ENCODE data around the gene DUSP18. TPM values are rescaled to one million over a fixed set of nuclear protein-coding genes. Genes with fewer than 3 reads are reported as not detected.
"Not testable (repeated sequence)": the region's sequence is repeated elsewhere in the genome, so short reads cannot be mapped to it uniquely, and the experiment has no call there.

Gene DUSP18
- 6.6 and 7.0 TPM in 2 replicates for total RNA-seq (2014; rRNA removed; shearing (Covaris generic))
- polyA plus RNA-seq (2015; cell fraction: cytosol; rRNA removed): 9.5 and 14.4 TPM in 2 replicates
- polyA plus RNA-seq (2015; cell fraction: nucleus; rRNA removed): 12.5 and 16.6 TPM in 2 replicates

DNA sequence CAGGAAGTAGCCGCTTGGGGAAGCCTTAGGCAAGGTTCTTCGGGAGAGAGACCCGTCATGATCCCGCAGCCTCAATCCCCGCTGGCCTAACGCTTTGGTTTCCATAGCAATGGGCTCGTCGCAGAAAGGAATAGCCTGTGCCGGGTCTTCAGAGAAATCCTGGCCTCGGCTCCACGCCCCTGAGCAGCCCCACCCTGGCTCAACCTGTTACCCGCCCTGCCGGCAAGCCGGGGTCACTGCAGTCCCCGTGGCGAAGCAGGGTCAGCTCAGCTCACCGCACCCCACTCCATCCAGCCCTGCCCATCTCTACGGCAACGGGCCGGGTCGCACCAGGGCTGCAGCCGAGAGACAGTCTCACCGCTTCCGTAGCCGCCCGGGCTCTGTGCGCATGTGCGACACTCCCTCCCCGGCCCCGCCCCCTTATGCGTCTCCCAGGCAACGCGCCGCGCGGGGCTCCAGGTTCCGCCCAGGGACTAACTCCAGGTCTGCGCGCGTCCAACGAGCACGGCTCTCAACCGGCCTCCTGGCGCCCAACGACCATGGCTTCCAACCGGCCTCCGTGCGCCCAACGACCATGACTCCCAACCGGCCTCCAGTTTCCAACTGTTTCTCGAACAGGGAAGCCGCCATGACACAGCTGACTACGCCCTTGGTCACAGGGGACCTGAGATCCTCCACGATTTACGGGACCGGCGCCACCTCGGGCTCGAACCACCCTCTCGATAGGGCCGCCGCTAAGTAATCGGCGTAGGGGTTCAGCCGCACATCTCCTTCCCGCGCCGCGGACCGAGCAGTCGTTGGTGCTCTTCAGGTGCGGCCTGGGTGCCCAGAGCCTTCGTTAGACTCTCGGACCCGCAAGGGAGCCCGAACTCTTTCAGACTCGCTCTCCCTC, at the start of gene DUSP18:
DUSP18 (minus strand) TSS at position 382 of the 892 bp plus-strand sequence. CDS start 3,872 bp downstream, outside the sequence.
- peak; percentile 91 for DNase-seq (ENCODE audit: low read depth, low spot score)
- in situ Hi-C loops (cut with HindIII; ENCODE audit: low pct_unique_long_range_greater_than_20kb, low sequenced_read_pairs): no loop called here

DNA sequence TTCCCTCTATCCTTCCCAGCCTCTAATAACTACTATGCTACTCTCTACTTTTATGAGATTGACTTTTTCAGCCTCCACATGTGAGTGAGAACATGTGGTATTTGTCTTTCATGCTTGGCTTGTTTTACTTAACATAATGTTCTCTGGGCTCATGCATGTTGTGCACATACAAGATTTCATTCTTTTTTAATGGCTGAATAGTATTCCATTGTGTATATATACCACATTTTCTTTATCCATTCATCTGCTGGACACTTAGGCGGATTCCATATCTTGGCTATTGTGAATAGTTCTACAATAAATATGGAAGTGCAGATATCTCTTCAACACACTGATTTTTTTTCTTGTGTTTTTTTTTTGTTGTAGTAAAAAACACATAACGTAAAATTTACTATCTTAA, 46.4 kb upstream of the DUSP18 start:
- in situ Hi-C loops (cut with HindIII; ENCODE audit: low pct_unique_long_range_greater_than_20kb, low sequenced_read_pairs): no loop called here
- DNase-seq (ENCODE audit: low read depth, low spot score): no peak

DNA sequence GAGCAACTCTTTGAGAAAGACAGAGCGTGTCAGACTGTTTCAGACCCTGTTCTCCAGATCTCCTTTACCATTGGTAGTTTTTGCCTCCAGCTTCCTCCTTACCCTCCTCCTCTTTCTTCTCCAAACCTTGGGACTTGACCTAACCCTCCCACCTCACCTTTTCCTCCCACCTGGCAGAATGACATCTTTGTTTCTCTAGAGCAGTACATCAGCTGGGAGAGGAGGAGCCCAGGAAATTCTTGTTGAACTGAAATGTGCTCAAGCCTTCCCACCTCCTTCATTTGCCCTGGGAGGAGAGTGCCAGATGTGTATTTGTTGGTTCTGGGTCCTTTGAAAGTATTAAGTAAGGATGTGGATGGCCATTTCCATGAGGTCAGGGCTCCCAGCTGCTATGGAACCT, 44.4 kb upstream of the DUSP18 start:
- in situ Hi-C loops (cut with HindIII; ENCODE audit: low pct_unique_long_range_greater_than_20kb, low sequenced_read_pairs): no loop called here
- DNase-seq (ENCODE audit: low read depth, low spot score): no peak

DNA sequence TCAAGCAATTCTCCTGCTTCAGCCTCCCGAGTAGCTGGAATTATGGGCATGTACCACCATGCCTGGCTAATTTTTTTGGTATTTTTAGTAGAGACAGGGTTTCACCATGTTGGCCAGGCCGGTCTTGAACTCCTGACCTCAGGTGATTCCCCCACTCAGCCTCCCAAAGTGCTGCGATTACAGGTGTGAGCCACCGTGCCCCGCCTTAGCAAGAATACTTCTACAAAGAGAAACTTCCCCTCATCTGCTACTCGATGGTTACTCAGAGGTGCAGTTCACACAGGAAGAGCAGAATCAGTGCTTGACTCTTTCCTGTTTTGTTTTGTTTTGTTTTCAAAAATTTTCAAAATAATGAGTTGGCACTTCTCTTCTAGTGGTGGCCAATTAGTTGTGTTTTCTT, 42.3 kb upstream of the DUSP18 start:
- DNase-seq (ENCODE audit: low read depth, low spot score); in situ Hi-C loops (cut with HindIII; ENCODE audit: low pct_unique_long_range_greater_than_20kb, low sequenced_read_pairs): not testable (repeated sequence)

DNA sequence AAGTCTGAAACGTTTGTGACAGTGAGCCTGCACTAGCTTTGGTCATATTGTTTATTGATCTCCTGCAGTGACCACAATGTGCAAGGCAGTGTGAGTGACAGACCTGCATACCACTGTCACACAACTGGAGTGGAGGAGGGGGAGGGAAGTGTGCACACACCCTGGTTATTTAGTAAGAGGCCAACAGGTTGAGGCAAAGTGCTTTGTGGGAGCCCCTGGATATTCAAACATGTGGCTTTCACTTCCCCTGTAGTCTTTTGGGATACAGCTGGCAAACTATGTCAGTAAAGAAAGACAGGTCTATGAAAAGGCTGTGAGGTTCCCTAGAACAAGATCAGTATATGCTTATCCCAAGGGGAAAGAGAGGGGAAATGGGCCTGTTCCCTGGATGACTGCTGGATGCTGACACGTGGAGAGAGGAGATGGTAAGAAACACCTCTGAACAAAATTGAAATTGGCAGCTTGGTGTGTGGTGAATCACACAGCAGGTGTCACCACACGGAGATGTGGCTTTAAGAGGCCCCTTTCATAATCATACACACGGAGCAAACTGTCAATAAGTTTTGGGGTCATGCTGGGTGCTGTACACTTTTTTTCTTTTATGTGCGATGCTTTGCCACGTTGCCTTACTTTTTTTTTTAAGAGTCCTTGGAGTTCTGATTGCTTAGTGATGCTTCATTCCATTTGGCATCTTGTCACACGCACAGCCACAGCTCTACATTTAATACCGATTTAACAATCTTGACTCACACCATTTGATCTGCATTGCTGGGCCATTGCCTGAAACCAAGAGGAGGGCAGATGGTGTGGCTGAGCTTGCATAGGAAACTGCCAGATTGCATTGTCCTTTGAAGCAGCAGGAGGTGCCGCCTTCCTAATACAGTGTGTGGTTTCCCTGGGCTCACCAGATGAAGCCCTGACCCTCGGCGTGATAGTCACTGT, 38.3 kb upstream of the DUSP18 start:
- in situ Hi-C loops (cut with HindIII; ENCODE audit: low pct_unique_long_range_greater_than_20kb, low sequenced_read_pairs): no loop called here
- no peak for DNase-seq (ENCODE audit: low read depth, low spot score)

DNA sequence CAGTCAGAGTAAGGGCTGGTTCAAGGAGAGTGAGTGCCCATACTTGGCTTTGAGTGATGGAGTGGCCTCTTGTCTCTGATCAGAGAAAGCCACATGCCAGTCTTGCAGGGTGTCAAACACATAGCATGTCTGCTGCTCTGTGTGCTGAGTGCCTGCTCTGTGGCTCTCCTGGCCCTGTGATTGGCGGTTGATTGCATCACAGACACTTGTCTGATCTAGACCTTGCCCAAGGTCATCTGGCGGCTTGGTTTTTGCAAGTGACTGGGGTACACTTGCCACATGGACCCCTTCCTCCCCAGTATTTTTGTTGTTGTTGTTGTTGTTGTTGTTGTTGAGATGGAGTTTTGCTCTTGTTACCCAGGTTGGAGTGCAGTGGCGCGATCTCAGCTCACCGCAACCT, 37.3 kb upstream of the DUSP18 start:
- no peak for DNase-seq (ENCODE audit: low read depth, low spot score)

DNA sequence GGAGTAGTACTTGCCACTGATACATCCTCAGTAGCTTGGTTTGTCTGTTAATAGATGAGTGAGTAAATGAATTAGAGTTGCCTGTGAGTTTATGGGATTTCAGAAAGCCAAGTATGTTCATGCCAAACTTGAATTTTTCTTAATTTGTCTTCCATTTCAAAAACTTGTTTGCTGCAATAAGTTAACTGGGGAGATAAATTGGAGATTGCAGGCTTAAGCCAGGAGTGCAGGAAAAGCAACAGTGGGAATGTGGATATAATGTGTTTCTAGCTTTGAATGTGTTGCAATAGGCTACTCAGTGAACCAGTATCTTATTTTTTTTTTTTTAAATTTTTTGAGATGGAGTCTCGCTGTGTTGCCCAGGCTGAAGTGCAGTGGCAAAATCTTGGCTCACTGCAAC, 35.2 kb upstream of the DUSP18 start:
- no peak for DNase-seq (ENCODE audit: low read depth, low spot score)
- in situ Hi-C loops (cut with HindIII; ENCODE audit: low pct_unique_long_range_greater_than_20kb, low sequenced_read_pairs): no loop called here

More for the DNA sequence above, 37.3 kb upstream of the DUSP18 start:
- in situ Hi-C loops (cut with HindIII; ENCODE audit: low pct_unique_long_range_greater_than_20kb, low sequenced_read_pairs): no loop called here

DNA sequence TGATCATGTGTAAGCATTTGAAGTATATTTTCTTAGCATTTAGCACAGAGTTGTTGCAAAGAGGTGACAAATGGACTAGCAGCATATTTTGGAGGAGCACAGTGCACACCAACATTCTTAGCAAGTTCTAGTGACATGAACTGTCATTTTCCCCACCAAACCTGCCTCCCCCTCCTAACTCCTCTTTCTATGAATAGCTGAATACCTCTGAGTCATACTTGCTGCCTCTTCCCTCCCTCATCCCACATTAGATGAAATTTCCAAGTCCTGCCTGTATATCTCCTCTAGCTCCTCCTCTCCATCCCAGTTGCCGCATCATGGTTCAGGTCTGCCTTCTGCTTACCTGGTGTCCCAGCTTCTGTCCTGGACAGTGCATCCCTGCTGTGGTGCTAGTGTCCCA, 34.2 kb upstream of the DUSP18 start:
- in situ Hi-C loops (cut with HindIII; ENCODE audit: low pct_unique_long_range_greater_than_20kb, low sequenced_read_pairs): no loop called here
- DNase-seq (ENCODE audit: low read depth, low spot score): no peak

DNA sequence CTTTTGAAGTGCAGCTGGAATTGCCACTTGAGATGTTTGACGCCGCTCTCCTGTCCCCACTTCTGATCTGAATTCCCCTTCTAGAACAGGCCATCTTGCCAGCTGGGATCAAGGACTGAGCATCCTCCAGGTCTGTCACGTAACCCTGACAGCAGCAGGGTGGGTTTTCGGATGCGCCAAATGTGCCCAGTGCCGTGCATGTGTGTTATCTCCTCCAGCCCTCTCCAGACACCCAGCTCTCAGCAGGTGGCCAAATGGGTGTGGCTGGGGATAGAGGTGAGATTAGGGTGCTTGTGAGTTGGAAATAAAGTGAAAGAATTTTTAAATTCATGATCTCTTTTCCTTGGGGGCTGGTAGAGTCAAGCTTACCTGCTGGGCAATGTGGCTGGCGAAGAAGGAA, 30.3 kb upstream of the DUSP18 start:
- no peak for DNase-seq (ENCODE audit: low read depth, low spot score)
- in situ Hi-C loops (cut with HindIII; ENCODE audit: low pct_unique_long_range_greater_than_20kb, low sequenced_read_pairs): no loop called here

DNA sequence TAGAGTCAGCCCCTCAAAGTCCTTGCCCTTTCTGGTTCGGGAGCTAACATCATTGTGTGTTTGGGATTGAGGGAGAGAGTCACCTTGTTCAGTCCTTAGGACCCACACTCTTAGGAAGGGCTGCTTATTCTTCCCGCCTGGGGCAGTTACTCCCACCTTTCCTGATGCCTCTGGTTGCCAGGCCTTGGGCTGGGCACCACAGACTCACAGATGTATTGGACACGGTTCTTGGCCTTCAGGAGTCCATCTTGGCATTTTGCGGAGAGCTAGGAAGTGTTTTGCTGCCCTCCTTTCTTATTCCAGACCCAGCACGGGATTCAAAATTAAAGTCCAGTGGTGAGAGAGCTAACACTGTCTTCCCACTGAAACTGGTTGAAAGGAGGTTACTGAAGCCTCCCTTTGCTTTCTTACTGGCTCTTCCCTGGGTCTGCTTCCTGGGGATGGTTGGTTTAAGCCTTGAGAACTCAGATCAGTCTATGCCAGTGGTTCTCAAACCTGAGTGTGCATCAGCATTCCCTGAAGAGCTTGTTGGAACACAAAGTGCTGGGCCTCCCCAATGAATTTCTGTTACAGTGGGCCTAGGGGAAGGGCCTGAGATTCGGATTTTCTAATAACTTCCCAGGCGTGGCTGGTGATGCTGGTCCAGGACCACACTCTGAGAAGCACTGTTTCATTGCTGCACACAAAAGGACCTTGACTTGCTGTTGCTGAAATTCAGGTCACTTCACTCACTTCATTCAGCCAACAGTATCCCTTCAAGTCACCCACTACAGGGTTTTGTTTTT, 28.4 kb upstream of the DUSP18 start:
- DNase-seq (ENCODE audit: low read depth, low spot score): no peak
- in situ Hi-C loops (cut with HindIII; ENCODE audit: low pct_unique_long_range_greater_than_20kb, low sequenced_read_pairs): no loop called here

DNA sequence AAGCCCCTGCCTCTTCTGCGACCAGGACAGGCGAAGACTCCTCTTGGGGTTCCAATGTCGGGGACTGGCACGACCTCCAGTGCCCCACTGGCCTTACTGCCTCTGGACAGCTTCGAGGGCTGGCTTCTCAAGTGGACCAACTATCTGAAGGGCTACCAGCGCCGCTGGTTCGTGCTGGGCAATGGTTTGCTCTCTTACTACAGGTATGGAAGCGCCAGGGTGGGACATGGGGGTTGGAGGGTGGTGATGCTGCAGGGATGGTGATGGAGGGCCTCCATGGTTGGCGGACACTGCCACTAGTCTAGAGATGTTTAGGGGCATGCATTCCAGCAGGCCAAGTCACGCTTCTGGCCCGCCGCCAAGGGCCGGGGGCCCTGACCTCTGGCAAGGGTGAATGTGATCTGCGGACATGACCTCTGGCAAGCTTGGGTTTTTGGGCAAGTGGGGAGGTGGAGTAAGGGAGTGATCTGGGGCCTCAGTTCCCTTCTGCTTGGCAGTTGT, 27.7 kb upstream of the DUSP18 start:
- no peak for DNase-seq (ENCODE audit: low read depth, low spot score)
- in situ Hi-C loops (cut with HindIII; ENCODE audit: low pct_unique_long_range_greater_than_20kb, low sequenced_read_pairs): no loop called here

DNA sequence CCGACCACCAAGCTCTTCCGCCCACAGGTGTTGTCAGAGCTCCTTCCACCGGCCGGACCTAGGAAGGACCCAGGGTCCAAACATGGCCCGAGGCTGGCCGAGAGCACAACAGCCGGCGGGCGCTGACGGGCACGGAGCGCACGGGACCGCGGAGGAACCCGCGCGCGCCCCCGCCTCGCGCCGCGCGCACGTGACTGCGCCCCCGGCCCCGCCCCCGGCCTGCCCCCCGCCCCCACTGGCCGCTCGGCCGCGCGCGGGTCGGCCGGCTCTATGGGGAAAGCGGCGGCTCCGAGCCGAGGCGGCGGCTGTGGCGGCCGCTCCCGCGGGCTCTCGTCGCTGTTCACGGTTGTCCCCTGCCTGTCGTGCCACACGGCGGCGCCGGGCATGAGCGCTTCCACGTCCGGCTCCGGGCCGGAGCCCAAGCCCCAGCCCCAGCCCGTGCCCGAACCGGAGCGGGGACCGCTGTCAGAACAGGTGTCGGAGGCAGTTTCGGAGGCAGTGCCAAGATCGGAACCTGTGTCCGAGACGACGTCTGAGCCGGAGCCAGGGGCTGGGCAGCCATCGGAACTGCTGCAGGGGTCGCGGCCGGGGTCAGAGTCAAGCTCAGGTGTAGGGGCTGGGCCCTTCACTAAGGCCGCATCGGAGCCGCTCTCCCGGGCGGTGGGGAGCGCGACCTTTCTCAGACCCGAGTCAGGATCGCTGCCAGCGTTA, 27.1 kb upstream of the DUSP18 start, which contains the start of gene OSBP2:
OSBP2 (plus strand) TSS at position 235 of the 711 bp plus-strand sequence; CDS start at position 271, 36 bp downstream.
- in situ Hi-C loops (cut with HindIII; ENCODE audit: low pct_unique_long_range_greater_than_20kb, low sequenced_read_pairs): no loop called here

DNA sequence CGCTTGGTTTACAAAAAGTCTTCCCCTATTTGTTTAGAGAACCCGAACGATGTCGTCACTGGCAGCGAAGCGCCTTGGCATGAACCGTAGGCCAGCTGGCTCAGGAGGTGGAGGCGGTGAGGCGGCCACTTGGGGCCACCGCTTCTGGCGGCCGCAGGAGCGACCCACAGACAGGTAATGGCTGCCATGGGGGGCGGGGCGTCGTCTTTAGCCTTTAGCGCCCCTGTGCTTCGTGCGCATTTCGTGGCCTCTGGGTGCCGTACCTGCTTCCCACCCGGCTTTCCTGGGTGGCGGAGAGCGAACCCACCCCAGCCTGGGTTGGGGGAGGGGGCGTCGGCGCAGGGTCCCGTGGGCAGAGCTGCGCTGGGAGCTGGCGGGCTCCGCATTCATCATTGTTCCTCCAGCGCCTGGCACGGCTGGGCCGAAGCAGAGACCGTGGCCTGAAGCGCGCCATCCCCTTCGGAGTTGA, 26.5 kb upstream of the DUSP18 start:
- in situ Hi-C loops (cut with HindIII; ENCODE audit: low pct_unique_long_range_greater_than_20kb, low sequenced_read_pairs): no loop called here
- peak; percentile 13 for DNase-seq (ENCODE audit: low read depth, low spot score)

More for the DNA sequence above, 27.1 kb upstream of the DUSP18 start, which contains the start of gene OSBP2:
- DNase-seq (ENCODE audit: low read depth, low spot score): no peak

DNA sequence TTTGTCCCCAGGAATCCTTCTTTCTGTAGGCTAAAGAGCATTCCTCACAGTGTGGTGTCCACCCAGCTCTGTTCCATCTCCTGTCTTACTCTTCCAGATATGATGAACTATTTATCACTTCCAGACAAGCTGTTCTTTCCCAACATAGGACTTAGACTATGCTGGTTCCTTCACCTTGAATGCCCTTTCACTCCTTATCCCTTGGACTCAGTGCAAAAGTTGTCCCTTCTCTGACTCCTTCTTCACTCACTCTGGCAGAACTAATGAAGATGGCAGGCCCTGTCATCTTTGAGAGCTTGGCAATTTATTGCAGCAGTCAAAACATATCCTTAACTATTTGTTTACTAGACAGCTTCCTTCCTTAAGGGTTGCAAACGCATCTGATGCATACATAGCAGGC, 23.5 kb upstream of the DUSP18 start:
- no peak for DNase-seq (ENCODE audit: low read depth, low spot score)
- in situ Hi-C loops (cut with HindIII; ENCODE audit: low pct_unique_long_range_greater_than_20kb, low sequenced_read_pairs): no loop called here

DNA sequence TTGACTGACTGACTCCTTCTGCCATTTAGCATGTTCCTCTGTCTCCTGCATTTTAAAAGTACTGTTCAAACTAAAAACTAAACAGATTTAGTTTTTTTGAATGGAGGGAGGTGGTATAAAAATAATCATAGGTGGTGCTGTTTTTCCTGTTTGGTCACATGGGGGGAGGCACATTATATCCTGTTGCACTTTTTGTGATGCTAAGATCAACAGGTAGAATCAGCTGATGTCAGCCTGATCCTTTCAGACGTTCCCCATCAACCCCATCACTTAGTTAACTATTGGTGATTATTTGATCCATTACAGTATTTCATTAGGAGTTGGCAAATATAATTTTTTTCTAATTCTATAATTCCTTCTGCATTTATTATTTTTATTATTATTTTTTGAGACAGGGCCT, 21.9 kb upstream of the DUSP18 start:
- no peak for DNase-seq (ENCODE audit: low read depth, low spot score)
- in situ Hi-C loops (cut with HindIII; ENCODE audit: low pct_unique_long_range_greater_than_20kb, low sequenced_read_pairs): no loop called here

DNA sequence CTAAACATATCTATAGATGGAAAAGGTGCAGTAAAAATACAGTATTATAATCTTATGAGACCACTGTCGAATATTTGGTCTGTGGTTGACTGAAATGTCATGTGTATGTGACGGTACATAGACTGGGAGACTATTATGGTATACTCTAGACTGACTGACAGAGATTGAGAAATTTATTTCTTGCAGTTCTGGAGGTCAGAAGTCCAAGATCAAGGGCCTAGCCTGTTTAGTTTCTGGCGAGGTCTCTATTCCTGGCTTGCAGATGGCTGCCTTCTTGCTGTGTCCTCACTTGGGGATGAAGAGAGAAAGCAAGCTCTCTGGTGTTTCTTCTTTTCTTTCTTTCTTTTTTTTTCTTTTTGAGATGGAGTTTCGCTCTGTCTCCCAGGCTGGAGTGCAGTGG, 19.7 kb upstream of the DUSP18 start:
- in situ Hi-C loops (cut with HindIII; ENCODE audit: low pct_unique_long_range_greater_than_20kb, low sequenced_read_pairs): no loop called here
- DNase-seq (ENCODE audit: low read depth, low spot score): no peak
